Mammary epithelial cell (primary cell): Measurements from ENCODE around the gene DHX29.

Source experiments
- EZH2 ChIP-seq: IDR thresholded peaks from 2 replicates; pipeline ENCODE4 v1.6.1; 2012; ENCODE audit warnings: low read length, inconsistent platforms, borderline replicate concordance
- TF ChIP-seq, protein P1 (sequence below), 2 donors: IDR thresholded peaks in 1 of 2; conservative IDR thresholded peaks in 1 of 2; 2 replicates each; pipeline ENCODE4 v1.5.1; 2011 to 2012; ENCODE audit warnings: inconsistent platforms in 2 of 2, low read length in 2 of 2, mild to moderate bottlenecking in 2 of 2, control low read depth in 1 of 2, low read depth in 1 of 2; ENCODE audit not compliant: insufficient read depth in 1 of 2; ENCODE audit errors: extremely low read depth in 1 of 2

DNA sequence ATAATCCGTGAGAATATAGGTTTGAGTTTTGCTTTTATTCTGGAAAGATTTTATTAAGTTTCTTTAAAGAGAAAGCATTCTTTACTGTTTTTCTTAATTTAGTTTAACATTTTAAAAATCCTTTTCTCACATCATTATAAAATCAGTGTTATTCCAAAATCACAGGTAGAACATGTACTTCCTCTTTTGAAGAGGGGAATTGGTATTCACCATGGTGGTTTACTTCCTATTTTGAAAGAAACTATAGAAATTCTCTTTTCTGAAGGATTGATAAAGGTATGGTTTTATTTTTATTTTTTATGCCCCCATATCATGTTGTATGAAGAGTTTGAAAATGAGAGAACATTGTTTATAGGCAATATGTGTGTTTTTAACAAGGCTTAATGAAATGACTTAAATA is 43.3 kb upstream of the DHX29 start:
- TF ChIP-seq, protein P1, sequence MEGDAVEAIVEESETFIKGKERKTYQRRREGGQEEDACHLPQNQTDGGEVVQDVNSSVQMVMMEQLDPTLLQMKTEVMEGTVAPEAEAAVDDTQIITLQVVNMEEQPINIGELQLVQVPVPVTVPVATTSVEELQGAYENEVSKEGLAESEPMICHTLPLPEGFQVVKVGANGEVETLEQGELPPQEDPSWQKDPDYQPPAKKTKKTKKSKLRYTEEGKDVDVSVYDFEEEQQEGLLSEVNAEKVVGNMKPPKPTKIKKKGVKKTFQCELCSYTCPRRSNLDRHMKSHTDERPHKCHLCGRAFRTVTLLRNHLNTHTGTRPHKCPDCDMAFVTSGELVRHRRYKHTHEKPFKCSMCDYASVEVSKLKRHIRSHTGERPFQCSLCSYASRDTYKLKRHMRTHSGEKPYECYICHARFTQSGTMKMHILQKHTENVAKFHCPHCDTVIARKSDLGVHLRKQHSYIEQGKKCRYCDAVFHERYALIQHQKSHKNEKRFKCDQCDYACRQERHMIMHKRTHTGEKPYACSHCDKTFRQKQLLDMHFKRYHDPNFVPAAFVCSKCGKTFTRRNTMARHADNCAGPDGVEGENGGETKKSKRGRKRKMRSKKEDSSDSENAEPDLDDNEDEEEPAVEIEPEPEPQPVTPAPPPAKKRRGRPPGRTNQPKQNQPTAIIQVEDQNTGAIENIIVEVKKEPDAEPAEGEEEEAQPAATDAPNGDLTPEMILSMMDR (conservative IDR thresholded peaks at IDR 0.05 in 1 of 2, IDR thresholded peaks at IDR 0.05 in 1 of 2; ENCODE audit: extremely low read depth in 1 of 2, insufficient read depth in 1 of 2, low read depth in 1 of 2, low read length in 2 of 2): no peak
- no peak for TF ChIP-seq EZH2
